Measurements from ENCODE around the gene RETN. TPM values are rescaled to one million over a fixed set of nuclear protein-coding genes. Genes with fewer than 3 reads are reported as not detected.

Gene RETN
- total and polyA plus RNA-seq, 2 of the 8 experiments (the other 6 are each of a cell fraction or from before 2014, with no cell fraction given): not detected

- no peak for TF ChIP-seq TAF7 (optimal IDR thresholded peaks at IDR 0.05; ENCODE audit: borderline replicate concordance, low read depth, low read length)
- no peak for TF ChIP-seq BACH1 (IDR thresholded peaks at IDR 0.05; ENCODE audit: low read length)
- no peak for TF ChIP-seq KDM4A (IDR thresholded peaks at IDR 0.05; ENCODE audit: low read depth, low read length, severe bottlenecking)
- no peak for TF ChIP-seq HDAC2 (IDR thresholded peaks at IDR 0.05; ENCODE audit: borderline replicate concordance in 1 of 2, low read depth in 2 of 2, low read length in 2 of 2)
- TF ChIP-seq EP300 (IDR thresholded peaks at IDR 0.05; ENCODE audit: borderline replicate concordance in 1 of 2, low read depth in 2 of 2, low read length in 2 of 2): no peak
- TF ChIP-seq NANOG (IDR thresholded peaks at IDR 0.05; ENCODE audit: insufficient read depth, low read depth, low read length, poor library complexity, severe bottlenecking): no peak
- TF ChIP-seq SP4 (IDR thresholded peaks at IDR 0.05; ENCODE audit: low read length): no peak
- no peak for TF ChIP-seq ATF3 (IDR thresholded peaks at IDR 0.05; ENCODE audit: insufficient read depth, low read depth, low read length)
- TF ChIP-seq TBP (IDR thresholded peaks at IDR 0.05; ENCODE audit: low read depth, low read length): no peak
- Histone ChIP-seq H3K4me3 (ENCODE audit: extremely low read depth in 1 of 4, insufficient read depth in 2 of 4, low read depth in 3 of 4, low read length in 4 of 4) (no peak overlapping the region), H2BK15ac (ENCODE audit: low read length) (no peak overlapping the region), H3K36me3 (ENCODE audit: control insufficient read depth in 2 of 4, insufficient read depth in 4 of 4, low read length in 3 of 4) (no peaks in the 10 kb centered on the region), H3K4ac (replicated peaks; ENCODE audit: insufficient read length, low read depth, low read length) (no peak overlapping the region), H3K23ac (ENCODE audit: insufficient read length) (no peak overlapping the region), H4K8ac (ENCODE audit: extremely low read depth, insufficient read depth, low read length) (no peak overlapping the region), H4K20me1 (replicated peaks in 1 of 2; ENCODE audit: control insufficient read depth in 1 of 2, insufficient read depth in 2 of 2, low read length in 2 of 2) (no peaks in the 10 kb centered on the region), H3K18ac (ENCODE audit: extremely low read depth, low read length) (no peak overlapping the region), H3K9me3 (ENCODE audit: insufficient read depth in 2 of 2, low read depth in 1 of 2, low read length in 1 of 2) (no peaks in the 10 kb centered on the region), H4K5ac (ENCODE audit: insufficient read length, low read depth, low read length) (no peak overlapping the region), H3K9ac (replicated peaks in 1 of 4; ENCODE audit: extremely low read depth in 1 of 4, low read depth in 3 of 4, low read length in 3 of 4) (no peak overlapping the region), H2AK5ac (ENCODE audit: low read depth, low read length) (no peak overlapping the region), H2BK5ac (ENCODE audit: low read depth, low read length) (no peak overlapping the region), H3K14ac (ENCODE audit: insufficient read length) (no peak overlapping the region), H2BK12ac (ENCODE audit: low read depth, low read length) (no peak overlapping the region), H2AFZ (ENCODE audit: low read length) (no peak overlapping the region), H3K27me3 (replicated peaks in 1 of 4; ENCODE audit: control insufficient read depth in 3 of 4, extremely low read depth in 1 of 4, insufficient read depth in 3 of 4, low read length in 3 of 4) (peaks cover 0 to 12% (median 8%) of the 10 kb centered on the region in 4 experiments; a peak in 4 of 7 replicates), H3K4me1 (replicated peaks in 1 of 4; ENCODE audit: control insufficient read depth in 3 of 4, insufficient read depth in 4 of 4, low read length in 3 of 4) (peaks cover 0 to 3% (median 1%) of the 10 kb centered on the region in 4 experiments; a peak in 1 of 7 replicates), H4K91ac (replicated peaks; ENCODE audit: insufficient read length, low read length) (no peak overlapping the region), H3K23me2 (ENCODE audit: low read depth, low read length) (no peaks in the 10 kb centered on the region; the same call in 1 of the 2 replicates), H3K79me1 (ENCODE audit: low read depth, low read length) (no peaks in the 10 kb centered on the region), H3K56ac (replicated peaks; ENCODE audit: insufficient read length, low read depth, low read length) (no peak overlapping the region), H3K79me2 (ENCODE audit: control insufficient read depth in 1 of 2, insufficient read depth in 2 of 2, low read length in 2 of 2) (no peaks in the 10 kb centered on the region), H3K27ac (ENCODE audit: low read depth, low read length) (no peak overlapping the region), H2BK120ac (replicated peaks; ENCODE audit: low read depth, low read length) (no peak overlapping the region), H3K4me2 (ENCODE audit: insufficient read depth in 1 of 2, low read depth in 2 of 2, low read length in 2 of 2) (no peak overlapping the region), H2BK20ac (ENCODE audit: low read length) (no peak overlapping the region)
- no peak for DNase-seq (ENCODE audit: low read depth in 1 of 2, low spot score in 2 of 2)
- WGBS, 2 experiments (ENCODE audit: extremely low coverage in 1 of 2, insufficient coverage in 1 of 2, insufficient read length in 1 of 2, insufficient replicate concordance in 2 of 2, low coverage in 1 of 2, low lambda C conversion rate in 2 of 2, missing lambda C conversion rate in 1 of 2): 83% methylated on average over 4 of the region's 4 CpGs; no CpG with 5 or more reads in 1 of the 2 experiments
- FAIRE-seq: no peak
- ChIA-PET CTCF (ENCODE audit: partially characterized antibody) (interaction anchor here (1.3 to 2.4 kb wide), 3 partner anchors 13 to 24 kb away, joined by 4 to 10 read pairs (median 5); partner anchors contain the start of gene TRAPPC5), POLR2A (ENCODE audit: partially characterized antibody) (no interaction called here)
Measured at GRCh38 chr19:7665076-7665475, 3.8 kb upstream of the RETN start.

All from H1 (cell line).